GM18868 (cell line): ENCODE measurements around the gene ANO1.
"Not testable (repeated sequence)": the region's sequence is repeated elsewhere in the genome, so short reads cannot be mapped to it uniquely, and the experiment has no call there.

Experiments used
- ATAC-seq: cut with Tn5 transposase; IDR thresholded peaks from one replicate; pipeline ENCODE4 v1.9.1; 2021; ENCODE audit warnings: mild to moderate bottlenecking, moderate library complexity; ENCODE audit not compliant: unreplicated experiment

ANO1 gene

DNA sequence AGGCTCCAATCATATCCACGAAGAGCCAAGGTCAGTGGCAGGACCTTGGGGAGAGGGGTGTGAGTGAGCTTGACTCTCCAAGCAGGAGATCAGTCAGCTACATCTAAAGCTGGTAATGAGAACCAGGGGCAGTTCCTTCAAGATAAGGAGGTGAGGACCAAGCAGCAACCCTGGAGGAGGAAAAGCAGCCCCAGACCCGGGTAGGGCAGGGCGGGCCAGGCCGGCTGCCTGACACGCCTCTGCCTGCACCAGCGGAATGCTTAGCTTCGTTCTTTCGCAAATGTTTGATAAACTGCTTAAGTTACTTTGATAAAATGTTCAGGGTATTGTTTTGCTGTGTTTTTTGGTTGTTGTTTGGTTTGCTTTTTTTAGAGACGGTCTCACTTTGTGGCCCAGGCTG, 106.3 kb downstream of the ANO1 start:
- no peak for ATAC-seq

DNA sequence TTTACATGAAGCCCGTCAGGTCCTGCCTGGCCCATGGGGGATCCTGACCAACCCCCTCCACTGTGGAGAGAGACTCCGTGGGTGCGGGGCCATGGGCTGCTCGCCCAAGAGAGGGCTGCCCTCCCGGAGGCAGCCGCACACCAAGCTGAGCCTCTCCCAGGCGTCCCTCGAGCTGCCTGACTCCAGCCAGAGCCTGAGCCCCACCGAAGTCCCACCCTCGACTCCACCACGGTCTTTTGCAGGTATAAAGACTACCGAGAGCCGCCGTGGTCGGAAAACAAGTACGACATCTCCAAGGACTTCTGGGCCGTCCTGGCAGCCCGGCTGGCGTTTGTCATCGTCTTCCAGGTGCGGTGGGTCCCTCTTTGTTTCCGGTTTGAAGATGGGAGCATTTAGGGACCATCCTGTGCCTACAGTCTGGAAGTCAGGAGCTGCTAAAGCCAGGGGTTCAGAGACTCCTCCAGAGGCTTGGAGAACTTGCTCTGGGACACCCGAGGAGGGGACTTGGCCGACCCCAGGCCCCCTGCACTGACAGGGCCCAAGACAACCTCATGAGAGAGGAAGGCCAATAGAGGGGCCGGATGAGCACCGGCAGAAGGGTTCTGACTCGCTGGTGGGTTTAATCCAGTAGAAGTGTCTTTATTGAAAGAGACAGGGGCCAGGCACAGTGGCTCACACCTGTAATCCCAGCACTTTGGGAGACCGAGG, 107.4 kb downstream of the ANO1 start:
- no peak for ATAC-seq

DNA sequence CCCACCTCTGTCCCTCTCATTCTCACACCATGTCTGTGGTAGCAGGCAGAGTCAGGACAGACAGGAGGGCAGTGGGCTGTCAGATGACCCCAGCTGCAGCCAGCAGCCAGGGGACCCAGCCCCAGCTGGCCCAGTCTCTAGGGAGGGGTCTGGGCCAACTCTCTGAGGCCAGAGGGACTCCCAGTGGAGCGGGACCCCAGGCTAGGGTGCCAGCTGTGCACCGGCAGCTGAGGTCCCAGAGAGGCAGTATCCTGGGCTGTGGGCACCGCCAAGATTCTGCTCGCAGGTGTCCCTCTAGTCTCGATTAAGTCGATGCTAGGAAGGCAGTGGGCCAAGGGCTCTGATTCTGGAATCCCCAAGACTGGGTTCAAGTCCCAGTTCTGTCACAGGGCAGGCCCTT, 108.3 kb downstream of the ANO1 start:
- no peak for ATAC-seq

DNA sequence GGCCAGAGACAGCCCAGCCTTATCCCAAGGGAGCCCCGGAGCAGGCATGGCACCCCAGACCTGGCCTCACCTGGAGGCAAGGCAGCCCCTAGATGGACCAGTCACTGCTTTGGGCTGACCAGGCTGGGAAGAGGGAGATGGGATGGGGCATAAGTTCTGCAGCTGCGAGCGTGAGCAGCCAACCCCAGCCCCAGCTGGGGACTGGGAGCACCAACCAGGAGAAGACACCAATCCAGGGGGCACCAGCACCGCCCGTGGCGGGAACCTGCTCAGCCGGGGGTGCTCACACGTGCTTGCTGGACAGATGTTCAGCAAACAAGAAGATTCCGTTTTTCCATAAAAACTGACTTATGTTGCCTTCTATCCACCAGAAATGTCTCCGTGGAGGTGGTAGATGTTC, 108.8 kb downstream of the ANO1 start:
- ATAC-seq, result no peak

DNA sequence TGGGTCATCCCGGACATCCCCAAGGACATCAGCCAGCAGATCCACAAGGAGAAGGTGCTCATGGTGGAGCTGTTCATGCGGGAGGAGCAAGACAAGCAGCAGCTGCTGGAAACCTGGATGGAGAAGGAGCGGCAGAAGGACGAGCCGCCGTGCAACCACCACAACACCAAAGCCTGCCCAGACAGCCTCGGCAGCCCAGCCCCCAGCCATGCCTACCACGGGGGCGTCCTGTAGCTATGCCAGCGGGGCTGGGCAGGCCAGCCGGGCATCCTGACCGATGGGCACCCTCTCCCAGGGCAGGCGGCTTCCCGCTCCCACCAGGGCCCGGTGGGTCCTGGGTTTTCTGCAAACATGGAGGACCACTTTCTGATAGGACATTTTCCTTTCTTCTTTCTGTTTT, 109.7 kb downstream of the ANO1 start:
- no peak for ATAC-seq

DNA sequence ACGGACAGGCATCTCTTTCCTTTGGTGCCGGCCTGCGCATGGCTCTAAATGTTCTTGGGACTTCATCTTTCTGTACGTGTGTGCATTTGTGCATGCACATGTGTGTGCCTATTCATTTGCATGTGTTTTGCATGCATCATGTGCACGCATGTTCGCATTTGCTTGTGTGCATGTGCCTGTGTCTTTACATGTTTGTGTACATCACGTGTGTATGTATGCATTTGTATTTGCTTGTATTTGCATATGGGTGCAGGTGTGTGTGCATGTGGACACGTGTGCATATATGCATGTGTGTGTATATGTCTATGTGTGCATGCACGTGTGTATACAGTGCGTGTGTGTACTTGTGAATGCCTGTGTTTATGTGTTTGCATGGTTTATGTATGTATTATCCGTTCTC, 111.5 kb downstream of the ANO1 start:
- ATAC-seq, result no peak

DNA sequence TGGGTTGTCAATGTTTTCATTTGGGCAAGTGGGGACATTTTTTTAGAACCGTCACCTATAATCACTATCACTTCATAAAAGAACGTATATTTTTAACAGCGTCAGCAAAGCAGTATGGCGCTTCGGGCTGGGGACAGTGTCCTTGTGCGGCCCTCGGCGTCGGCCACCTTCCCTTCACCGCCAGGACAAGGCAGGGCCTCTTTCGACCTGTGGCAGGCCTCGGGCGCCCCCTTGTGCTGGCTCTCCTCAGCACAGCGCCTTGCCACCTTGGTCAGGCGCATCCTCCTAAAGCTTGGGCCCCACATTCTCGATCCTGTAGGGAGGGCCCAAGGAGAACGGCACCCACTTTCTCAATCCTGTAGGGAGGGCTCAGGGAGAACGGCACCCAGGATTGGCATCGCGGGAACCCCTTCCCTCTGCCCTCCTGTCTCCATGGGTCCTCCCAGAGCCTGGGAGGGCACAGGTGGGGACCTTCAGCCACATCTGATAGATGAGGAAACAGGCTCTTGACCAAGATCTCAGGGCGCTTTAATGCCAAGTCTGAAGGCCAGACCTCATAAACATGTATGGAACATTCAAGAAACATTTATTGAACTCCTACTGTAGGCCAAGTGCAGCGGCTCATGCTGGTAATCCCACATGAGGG, 113.5 kb downstream of the ANO1 start:
- no peak for ATAC-seq

DNA sequence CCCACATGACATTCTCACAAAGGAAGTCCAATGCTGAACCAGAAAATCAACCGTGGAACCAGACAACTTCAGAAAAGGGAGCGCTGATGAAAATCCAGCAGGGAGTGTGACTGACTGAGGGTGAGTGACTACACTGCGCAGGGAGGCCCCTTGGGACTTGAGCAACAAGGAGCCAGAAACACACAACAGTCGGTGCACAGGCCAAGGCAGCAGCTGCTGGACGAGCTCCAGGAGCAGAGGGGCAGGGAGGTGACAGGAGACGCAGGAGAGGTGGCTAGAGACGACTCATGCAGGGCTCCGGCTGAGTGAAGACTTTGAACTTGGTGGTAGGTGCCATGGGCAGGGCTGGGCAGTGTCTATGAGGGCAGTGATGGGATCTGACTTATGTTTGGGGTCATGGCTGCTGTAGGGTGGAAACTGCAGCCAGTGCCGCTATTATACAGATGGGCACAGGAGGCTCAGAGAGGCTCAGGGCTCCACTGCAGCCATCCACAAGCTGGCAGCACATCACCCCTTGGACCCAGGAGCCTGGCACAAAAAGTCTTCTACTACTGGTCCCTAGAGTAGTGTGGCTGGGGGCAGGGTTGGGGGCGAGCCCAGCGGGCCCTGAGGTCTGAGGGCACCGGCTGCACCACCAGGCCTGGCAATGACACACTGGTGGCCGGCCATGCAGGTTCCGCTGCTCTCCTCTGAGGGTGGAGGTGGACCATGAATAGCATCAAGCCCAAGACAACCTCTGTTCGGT, 114.7 kb downstream of the ANO1 start:
- no peak for ATAC-seq

DNA sequence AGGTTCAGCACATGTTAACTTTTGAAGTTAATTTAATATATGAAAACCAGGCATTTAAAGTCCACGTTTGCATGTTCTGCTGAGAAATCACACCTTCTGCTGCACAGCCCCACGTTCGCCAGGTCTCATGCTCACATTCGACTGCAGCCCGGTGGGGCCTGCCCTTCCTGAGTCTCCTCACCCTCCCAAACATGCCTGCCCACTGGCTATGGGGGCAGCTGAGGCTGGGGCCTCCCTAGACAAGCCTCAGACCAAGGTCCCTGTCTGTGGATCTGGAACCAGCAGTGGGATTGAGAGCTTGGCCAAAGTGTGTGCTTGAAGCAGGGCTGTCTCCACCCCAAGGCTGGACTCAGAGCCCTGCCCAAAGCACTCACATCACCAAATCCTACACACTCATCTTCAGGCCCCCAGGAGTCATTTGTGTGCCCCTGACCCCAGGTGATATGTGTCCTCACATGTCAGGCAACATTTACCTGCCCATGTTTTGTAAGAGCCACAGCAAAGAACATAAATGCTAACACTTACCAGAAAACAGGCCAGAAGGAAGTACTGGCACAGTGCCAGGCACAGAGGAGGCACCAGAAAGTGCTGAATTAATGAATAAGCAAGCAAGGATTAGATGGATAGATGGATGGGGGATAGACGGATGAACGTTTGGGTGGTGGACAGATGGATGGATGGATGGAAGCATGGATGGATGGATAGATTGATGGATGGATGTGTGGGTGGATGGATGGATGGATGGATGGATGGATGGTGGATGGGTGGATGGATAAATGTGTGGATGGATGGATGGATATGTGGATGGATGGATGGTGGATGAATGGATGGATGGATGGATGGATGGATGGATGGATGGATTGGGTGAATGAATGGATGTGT, 115.5 kb downstream of the ANO1 start:
- ATAC-seq, result no peak

DNA sequence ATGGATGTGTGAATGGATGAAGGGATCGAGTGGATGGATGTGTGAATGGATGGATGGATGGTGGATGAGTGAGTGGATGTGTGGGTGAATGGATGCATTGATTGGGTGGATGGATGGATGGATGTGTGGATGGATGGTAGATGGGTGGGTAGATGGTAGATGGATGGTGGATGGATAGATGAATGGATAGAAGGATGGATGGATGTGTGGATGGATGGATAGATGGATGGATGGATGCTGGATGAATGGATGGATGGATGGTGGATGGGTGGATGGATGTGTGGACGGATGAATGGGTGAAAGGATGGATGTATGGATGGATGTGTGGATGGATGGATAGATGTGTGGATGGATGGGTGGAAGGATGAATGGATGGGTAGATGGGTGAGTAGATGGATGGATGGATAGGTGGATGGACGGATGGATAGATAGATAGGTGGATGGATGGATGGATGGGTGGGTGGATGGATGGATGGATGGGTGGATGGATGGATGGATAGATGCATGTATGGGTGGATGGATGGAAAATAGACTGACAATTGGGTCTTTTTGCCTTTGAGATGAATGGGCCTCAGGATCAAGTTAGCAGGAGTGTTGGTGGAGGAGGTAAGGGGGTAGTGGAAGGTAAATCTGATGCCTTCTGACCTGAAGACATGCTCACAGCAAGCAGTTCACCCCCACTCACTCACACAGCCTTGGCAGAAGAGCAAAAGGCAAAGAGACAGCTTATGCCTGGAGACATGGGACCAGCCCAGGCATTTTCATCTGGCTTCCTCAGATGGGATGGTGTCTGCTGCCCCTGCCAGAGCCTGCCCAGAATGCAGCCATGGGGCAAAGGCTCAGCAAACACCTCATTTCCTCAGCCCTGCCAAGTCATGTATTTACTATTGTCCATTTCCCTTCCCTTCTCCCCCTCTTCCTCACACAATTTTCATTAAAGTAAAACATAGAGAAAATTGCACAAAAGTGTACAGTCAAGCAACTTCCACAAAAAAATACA, 117.0 kb downstream of the ANO1 start:
- no peak for ATAC-seq

DNA sequence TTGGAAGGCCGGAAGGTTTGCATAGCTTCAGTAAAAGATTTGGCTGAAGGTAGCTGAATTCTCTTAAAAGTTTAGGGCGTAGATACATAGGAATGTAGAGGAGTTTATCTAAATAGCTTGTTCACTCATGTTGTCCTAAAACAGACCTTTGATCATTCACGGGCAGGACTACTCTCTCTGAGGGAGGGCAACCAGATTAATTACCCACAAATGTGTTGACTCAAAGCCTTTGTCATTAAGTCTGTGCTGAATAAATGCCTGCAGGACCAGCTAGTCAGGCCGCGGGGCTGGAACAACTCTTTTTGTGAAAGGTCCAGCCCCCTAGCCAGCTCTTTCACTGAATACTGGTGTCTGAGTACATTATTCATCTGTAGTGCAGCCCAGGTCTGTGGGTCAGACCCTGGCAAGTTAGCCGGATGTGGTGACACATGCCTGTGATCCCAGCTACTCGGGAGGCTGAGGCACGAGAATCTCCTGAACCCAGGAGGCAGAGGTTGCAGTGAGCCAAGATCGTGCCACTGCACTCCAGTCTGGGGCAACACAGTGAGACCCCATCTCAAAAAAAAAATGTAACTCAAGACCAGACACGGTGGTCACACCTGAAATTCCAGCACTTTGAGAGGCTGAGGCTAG, 122.2 kb downstream of the ANO1 start:
- ATAC-seq, result no peak

DNA sequence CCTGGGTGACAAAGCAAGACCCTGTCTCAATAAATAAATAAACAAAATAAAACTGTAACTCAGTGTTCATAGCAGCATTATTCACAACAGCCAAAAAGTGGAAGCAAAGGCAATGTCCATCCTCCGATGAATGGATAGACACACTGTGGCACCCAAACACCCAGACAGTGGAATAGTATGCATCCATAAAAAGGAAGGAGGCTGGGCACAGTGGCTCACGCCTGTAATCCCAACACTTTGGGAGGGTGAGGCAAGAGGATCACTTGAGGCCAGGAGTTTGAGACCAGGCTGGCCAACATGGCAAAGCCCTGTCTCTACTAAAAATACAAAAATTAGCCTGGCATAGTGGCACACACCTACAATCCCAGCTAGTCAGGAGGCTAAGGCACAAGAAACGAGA, 122.9 kb downstream of the ANO1 start:
- ATAC-seq, result not testable (repeated sequence)

DNA sequence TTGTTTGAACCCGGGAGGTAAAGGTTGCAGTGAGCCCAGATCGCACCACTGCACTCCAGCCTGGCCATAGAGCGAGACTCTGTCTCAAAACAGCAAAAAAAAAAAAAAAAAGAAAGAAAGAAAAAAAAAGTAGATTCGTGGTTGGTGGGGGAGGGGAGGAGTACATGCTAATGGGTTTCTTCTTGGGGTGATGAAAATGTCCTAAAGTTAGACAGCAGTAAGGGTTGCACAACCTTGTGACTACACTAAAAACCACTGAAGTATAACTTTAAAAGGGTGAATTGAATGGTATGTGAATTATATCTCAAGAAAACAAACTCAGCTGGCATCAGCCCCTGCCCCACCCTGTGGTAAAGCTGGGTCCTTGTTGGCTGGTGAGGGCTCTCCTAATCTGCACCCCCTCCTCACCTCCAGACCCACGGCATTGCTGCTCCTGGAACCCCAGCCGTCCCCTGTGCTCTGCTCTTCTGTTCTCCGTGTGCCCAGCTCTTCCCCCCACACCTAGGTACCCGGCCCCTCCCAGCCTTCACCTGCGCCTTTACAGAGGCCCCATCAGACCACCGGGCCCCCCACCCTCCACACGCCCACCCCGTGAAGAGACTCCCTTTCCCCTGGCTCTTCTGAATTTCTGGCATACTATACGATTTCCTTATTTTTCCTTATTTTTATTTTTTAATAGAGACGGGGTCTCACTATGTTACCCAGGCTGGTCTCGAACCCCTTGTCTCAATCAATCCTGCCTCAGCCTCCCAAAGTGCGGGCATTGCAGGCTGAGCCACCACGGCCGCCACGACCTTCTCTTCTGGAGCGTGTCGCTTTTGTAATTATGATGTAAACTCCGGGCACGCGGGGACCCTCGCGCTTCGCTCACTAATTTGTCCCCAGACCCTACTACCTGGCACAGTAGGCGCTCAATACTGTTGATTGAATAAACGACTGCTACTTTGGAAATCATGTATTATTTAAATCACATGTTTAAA, 124.1 kb downstream of the ANO1 start:
- ATAC-seq, result no peak

DNA sequence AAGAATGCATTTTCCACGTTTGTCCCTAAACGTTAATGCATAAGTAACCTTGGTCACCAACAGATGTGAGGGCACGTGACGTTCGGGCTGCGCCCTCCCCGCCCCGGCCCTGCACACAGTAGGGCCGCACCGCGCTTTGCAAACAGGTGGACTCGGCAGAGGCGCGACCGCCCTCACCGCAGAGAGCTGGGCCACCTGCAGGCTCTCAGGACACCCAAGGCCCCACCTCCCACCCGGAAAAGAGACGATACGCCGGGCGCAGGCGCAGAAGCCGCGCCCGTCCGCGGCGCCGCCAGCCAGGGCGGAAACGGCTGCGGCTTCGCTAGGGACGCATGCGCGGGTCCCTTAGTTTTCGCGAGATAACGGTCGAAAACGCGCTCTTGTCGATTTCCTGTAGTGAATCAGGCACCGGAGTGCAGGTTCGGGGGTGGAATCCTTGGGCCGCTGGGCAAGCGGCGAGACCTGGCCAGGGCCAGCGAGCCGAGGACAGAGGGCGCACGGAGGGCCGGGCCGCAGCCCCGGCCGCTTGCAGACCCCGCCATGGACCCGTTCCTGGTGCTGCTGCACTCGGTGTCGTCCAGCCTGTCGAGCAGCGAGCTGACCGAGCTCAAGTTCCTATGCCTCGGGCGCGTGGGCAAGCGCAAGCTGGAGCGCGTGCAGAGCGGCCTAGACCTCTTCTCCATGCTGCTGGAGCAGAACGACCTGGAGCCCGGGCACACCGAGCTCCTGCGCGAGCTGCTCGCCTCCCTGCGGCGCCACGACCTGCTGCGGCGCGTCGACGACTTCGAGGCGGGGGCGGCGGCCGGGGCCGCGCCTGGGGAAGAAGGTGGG, 125.0 kb downstream of the ANO1 start, which contains the start of gene FADD:
TSS of gene FADD (plus strand) at position 377 of the 831 bp plus-strand sequence. CDS start at position 541, 164 bp downstream.
- ATAC-seq, result peak; percentile 61

DNA sequence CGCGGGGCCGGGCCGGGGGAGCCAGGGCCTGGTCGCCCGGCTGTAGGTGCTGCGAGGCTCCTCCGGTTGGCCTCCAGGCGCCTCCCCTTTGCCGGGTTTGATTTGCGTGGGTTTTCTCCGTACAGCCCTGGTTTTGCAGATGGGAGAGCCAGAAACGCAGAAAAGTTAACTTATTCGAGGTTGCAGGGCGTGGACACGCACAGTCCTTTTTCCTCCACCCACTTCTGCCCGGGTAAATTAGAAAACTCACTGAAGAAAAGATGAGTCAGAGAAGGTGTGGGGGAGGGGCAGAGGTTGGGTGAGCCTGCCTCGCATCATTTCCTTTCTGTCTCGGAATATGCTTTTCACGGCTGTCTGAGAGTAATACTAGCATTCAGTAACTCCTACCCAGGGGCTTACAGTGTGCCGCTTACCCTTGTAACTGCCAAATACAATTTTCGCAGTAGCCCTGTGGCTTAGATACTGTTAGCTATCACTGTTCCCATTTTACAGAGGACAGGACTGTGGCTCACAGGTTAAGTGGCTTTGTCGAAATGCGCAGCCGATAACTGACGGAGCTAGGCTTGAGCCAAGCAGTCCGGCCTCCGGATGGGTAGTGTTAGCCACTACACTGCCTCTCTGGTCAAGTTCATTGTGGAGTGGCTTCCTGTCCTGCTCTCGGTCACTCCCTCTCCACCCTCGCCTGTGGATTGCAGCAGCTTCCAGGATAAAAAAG, 125.8 kb downstream of the ANO1 start:
- peak; percentile 37 for ATAC-seq

DNA sequence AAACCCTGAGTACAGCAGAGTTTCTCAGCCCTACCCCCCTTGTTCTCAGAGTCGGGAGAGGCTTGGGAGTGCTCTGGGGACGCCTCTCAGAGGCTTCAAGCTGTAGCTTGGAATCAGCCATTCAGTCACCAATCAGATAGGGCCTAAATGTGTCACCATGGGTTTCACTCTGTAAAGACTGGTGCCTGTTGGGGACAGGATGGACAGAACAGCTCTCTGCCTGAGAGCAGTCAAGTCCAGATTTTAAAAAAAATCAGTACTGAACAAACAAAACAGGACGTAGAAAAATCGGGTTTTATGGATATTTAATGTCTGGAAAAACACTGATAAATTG, 126.3 kb downstream of the ANO1 start:
- ATAC-seq, result no peak
